IMR-90 (cell line): Measurements from ENCODE around the gene TMEM184B. TPM values are rescaled to one million over a fixed set of nuclear protein-coding genes. Genes with fewer than 3 reads are reported as not detected.

Source experiments
- ATAC-seq: fragments of 200-7000 bp; cut with Tn5 transposase; 2 replicates; pipeline ENCODE4 v1.9.1; 2020; ENCODE audit warnings: low read depth, mild to moderate bottlenecking, moderate library complexity
- BruUV-seq: library from RNA; stranded (reverse); fragments of 400-500 nt; replicated peaks from 2 replicates; lab custom pipeline; 2021; lab: Mats Ljungman, UMichigan
- CTCF ChIA-PET: fragments of 300-600 bp; formaldehyde crosslinking; extraction: SDS; loops from one replicate; lab custom pipeline; 2021; ENCODE audit warnings: antibody characterized with exemption; lab: Yijun Ruan, JAX
- POLR2A ChIA-PET: fragments of 300-600 bp; sonication (Branson Sonifier 250); formaldehyde crosslinking; loops from one replicate; lab custom pipeline; 2022; ENCODE audit warnings: antibody characterized with exemption; ENCODE audit not compliant: unreplicated experiment; lab: Charles Lee
- DNase-seq: peaks from one replicate; pipeline ENCODE4 v3.0.0; 2013
- H2AFZ ChIP-seq: replicated peaks from 2 replicates; pipeline ENCODE3; 2013; ENCODE audit warnings: low read length, mild to moderate bottlenecking; ENCODE audit not compliant: poor library complexity
- H2AK5ac ChIP-seq: 2 replicates; pipeline ENCODE4 v1.6.1; 2013; ENCODE audit warnings: low read depth, low read length, inconsistent platforms
- H2AK9ac ChIP-seq: replicated peaks from 2 replicates; pipeline ENCODE3; 2013; ENCODE audit warnings: mild to moderate bottlenecking, low read depth, low read length, moderate library complexity; ENCODE audit not compliant: poor library complexity
- H2BK120ac ChIP-seq: 2 replicates; pipeline ENCODE4 v1.6.1; 2013; ENCODE audit warnings: low read depth, low read length, inconsistent platforms
- H2BK15ac ChIP-seq: 3 replicates; pipeline ENCODE4 v1.6.1; 2013; ENCODE audit warnings: low read depth, low read length, inconsistent platforms
- H2BK20ac ChIP-seq: 2 replicates; pipeline ENCODE4 v1.6.1; 2013; ENCODE audit warnings: low read depth, mild to moderate bottlenecking, inconsistent platforms, low read length, moderate library complexity
- H2BK5ac ChIP-seq: 2 replicates; pipeline ENCODE4 v1.6.1; 2013; ENCODE audit warnings: mild to moderate bottlenecking, low read depth, low read length, inconsistent platforms; ENCODE audit not compliant: poor library complexity, severe bottlenecking
- H3K14ac ChIP-seq: replicated peaks from 2 replicates; pipeline ENCODE4 v1.6.1; 2013; ENCODE audit warnings: low read depth, low read length, inconsistent platforms
- H3K18ac ChIP-seq: 2 replicates; pipeline ENCODE4 v1.6.1; 2013; ENCODE audit warnings: low read depth, low read length, control low read depth
- H3K23ac ChIP-seq: 2 replicates; pipeline ENCODE4 v1.6.1; 2013; ENCODE audit warnings: low read depth, low read length, inconsistent platforms
- H3K27ac ChIP-seq: 2 replicates; pipeline ENCODE4 v1.5.1; 2013; ENCODE audit warnings: mild to moderate bottlenecking, control low read depth, low read length; ENCODE audit not compliant: insufficient read depth
- H3K27me3 ChIP-seq: 2 replicates; pipeline ENCODE4 v1.6.1; 2013; ENCODE audit warnings: low read length; ENCODE audit not compliant: control insufficient read depth, insufficient read depth
- H3K36me3 ChIP-seq: 2 replicates; pipeline ENCODE4 v1.6.1; 2013; ENCODE audit warnings: low read length, mixed read lengths; ENCODE audit not compliant: control insufficient read depth, insufficient read depth
- H3K4ac ChIP-seq: 2 replicates; pipeline ENCODE4 v1.6.1; 2013; ENCODE audit warnings: low read depth, low read length, inconsistent platforms
- H3K4me1 ChIP-seq: 2 replicates; pipeline ENCODE4 v1.6.1; 2013; ENCODE audit warnings: low read length, mixed read lengths; ENCODE audit not compliant: control insufficient read depth, insufficient read depth
- H3K4me2 ChIP-seq: 2 replicates; pipeline ENCODE4 v1.6.1; 2013; ENCODE audit warnings: low read depth, mild to moderate bottlenecking, control low read depth, low read length, moderate library complexity
- H3K4me3 ChIP-seq: 2 replicates; pipeline ENCODE4 v1.5.1; 2013; ENCODE audit warnings: low read depth, mild to moderate bottlenecking, control low read depth, low read length, moderate library complexity; ENCODE audit not compliant: insufficient read depth
- H3K56ac ChIP-seq: 2 replicates; pipeline ENCODE4 v1.6.1; 2013; ENCODE audit warnings: low read length, inconsistent platforms; ENCODE audit not compliant: insufficient read depth; ENCODE audit errors: extremely low read depth
- H3K79me1 ChIP-seq, 2 experiments: 2 replicates each; pipeline ENCODE4 v1.6.1; 2013; ENCODE audit warnings: low read length in 2 of 2, inconsistent platforms in 1 of 2, low read depth in 1 of 2
- H3K9ac ChIP-seq: 2 replicates; pipeline ENCODE4 v1.6.1; 2013; ENCODE audit warnings: low read depth, low read length, control low read depth
- H3K9me1 ChIP-seq: 2 replicates; pipeline ENCODE4 v1.6.1; 2013; ENCODE audit warnings: low read length, inconsistent platforms; ENCODE audit not compliant: insufficient read depth
- H3K9me3 ChIP-seq: 2 replicates; pipeline ENCODE4 v1.6.1; 2013; ENCODE audit warnings: low read length; ENCODE audit not compliant: control insufficient read depth, insufficient read depth
- H4K20me1 ChIP-seq: 2 replicates; pipeline ENCODE4 v1.6.1; 2013; ENCODE audit warnings: low read length, inconsistent platforms; ENCODE audit not compliant: insufficient read depth
- H4K5ac ChIP-seq: 2 replicates; pipeline ENCODE4 v1.6.1; 2013; ENCODE audit warnings: mild to moderate bottlenecking, low read depth, low read length, control low read depth
- H4K8ac ChIP-seq, 2 experiments: 2 replicates each; pipeline ENCODE4 v1.6.1; 2013; ENCODE audit warnings: low read depth in 2 of 2, low read length in 2 of 2, control low read depth in 1 of 2, inconsistent platforms in 1 of 2
- H4K91ac ChIP-seq: 2 replicates; pipeline ENCODE4 v1.6.1; 2013; ENCODE audit warnings: low read depth, low read length, inconsistent platforms; ENCODE audit not compliant: insufficient read depth
- BHLHE40 ChIP-seq: fragments of 150-350 bp; IDR thresholded peaks from 2 replicates; pipeline ENCODE4 v1.6.1; 2016; ENCODE audit warnings: mild to moderate bottlenecking, low read depth, low read length
- CEBPB ChIP-seq: IDR thresholded peaks from 2 replicates; pipeline ENCODE4 v1.6.1; 2012; ENCODE audit warnings: low read depth, low read length, improper control_type of control experiment
- CTCF ChIP-seq: conservative IDR thresholded peaks from 2 replicates; pipeline ENCODE4 v1.5.1; 2012; ENCODE audit warnings: mild to moderate bottlenecking, low read depth, low read length, improper control_type of control experiment
- ELK1 ChIP-seq: fragments of 150-350 bp; IDR thresholded peaks from 2 replicates; pipeline ENCODE4 v1.6.1; 2016; ENCODE audit warnings: low read depth, mild to moderate bottlenecking, low read length, moderate library complexity, borderline replicate concordance
- FOS ChIP-seq: fragments of 150-350 bp; IDR thresholded peaks from 2 replicates; pipeline ENCODE4 v1.6.1; 2016; ENCODE audit warnings: low read depth, low read length
- MAFK ChIP-seq: IDR thresholded peaks from 2 replicates; pipeline ENCODE4 v1.6.1; 2012; ENCODE audit warnings: low read depth, low read length, improper control_type of control experiment
- MAZ ChIP-seq: IDR thresholded peaks from 2 replicates; pipeline ENCODE4 v1.6.1; 2012; ENCODE audit warnings: low read depth, mild to moderate bottlenecking, low read length, improper control_type of control experiment, moderate library complexity, borderline replicate concordance
- MXI1 ChIP-seq: IDR thresholded peaks from 2 replicates; pipeline ENCODE4 v1.6.1; 2012; ENCODE audit warnings: low read depth, mild to moderate bottlenecking, low read length, moderate library complexity, borderline replicate concordance
- NFE2L2 ChIP-seq: fragments of 150-350 bp; IDR thresholded peaks from 2 replicates; pipeline ENCODE4 v1.6.1; 2016; ENCODE audit warnings: low read depth, mild to moderate bottlenecking, low read length
- POLR2A ChIP-seq: IDR thresholded peaks from 2 replicates; pipeline ENCODE4 v1.6.1; 2012; ENCODE audit warnings: mild to moderate bottlenecking, low read depth, low read length
- RAD21 ChIP-seq: IDR thresholded peaks from 2 replicates; pipeline ENCODE4 v1.6.1; 2012; ENCODE audit warnings: low read length, improper control_type of control experiment
- RCOR1 ChIP-seq: IDR thresholded peaks from 2 replicates; pipeline ENCODE4 v1.6.1; 2012; ENCODE audit warnings: mild to moderate bottlenecking, low read length, improper control_type of control experiment; ENCODE audit not compliant: insufficient replicate concordance
- RFX5 ChIP-seq: IDR thresholded peaks from 2 replicates; pipeline ENCODE4 v1.8.0; 2012; ENCODE audit warnings: low read depth, mild to moderate bottlenecking, low read length, moderate library complexity
- SMC3 ChIP-seq: fragments of 150-350 bp; IDR thresholded peaks from 2 replicates; pipeline ENCODE4 v1.6.1; 2016; ENCODE audit warnings: low read depth, mild to moderate bottlenecking, antibody characterized with exemption, low read length, moderate library complexity
- USF2 ChIP-seq: fragments of 150-350 bp; IDR thresholded peaks from 2 replicates; pipeline ENCODE4 v1.6.1; 2017; ENCODE audit warnings: mild to moderate bottlenecking, antibody characterized with exemption, low read length, low read depth
- WGBS, 2 experiments: methylation state at CpG; one replicate each; pipeline versions ENCODE4 v1.1.5 to v1.1.7; 2013; ENCODE audit warnings: missing lambda C conversion rate in 2 of 2; ENCODE audit not compliant: insufficient read length in 1 of 2; ENCODE audit errors: extremely low coverage in 2 of 2; 5-methylcytosine and 5-hydroxymethylcytosine counted together
- dilution Hi-C: fragments of 300-500 bp; cut with HindIII; formaldehyde crosslinking; loops from one replicate; pipeline ENCODE4 v1.14.3; 2018; ENCODE audit warnings: low sequenced_read_pairs; ENCODE audit not compliant: unreplicated experiment
- in situ Hi-C: fragments of 300-500 bp; cut with MboI; formaldehyde crosslinking; loops from 3 replicates; pipeline ENCODE4 v1.14.3; 2019; ENCODE audit warnings: low sequenced_read_pairs, inconsistent platforms, mixed read lengths
- intact Hi-C: fragments of 100-400 bp; cut with micrococcal nuclease; formaldehyde crosslinking; loops from 2 replicates; pipeline ENCODE4 v1.10.0; 2022
- polyA plus RNA-seq, 3 experiments: library from polyadenylated mRNA; depleted of rRNA; stranded (reverse); fragments of >200 nt; gene quantifications; 2 replicates each; pipeline ENCODE4 v1.2.3, GENCODE V29; 2012; ENCODE audit warnings: low replicate concordance in 1 of 3
- total RNA-seq: library from RNA; depleted of rRNA; stranded (reverse); fragments of >200 nt; gene quantifications from 2 replicates; pipeline ENCODE4 v1.2.3, GENCODE V29; 2012

Gene TMEM184B
- total and polyA plus RNA-seq, 2 of the 4 experiments (the other 2 are of a cell fraction): 9.1 to 81.1 TPM

- no TSS peak for BruUV-seq
- 94% methylated on average over 21 of the region's 25 CpGs; no CpG with 5 or more reads in 1 of the 2 experiments for WGBS, 2 experiments
- Histone ChIP-seq H3K27me3 (no peaks in the 10 kb centered on the region), H3K4me3 (no peak overlapping the region), H2BK20ac (no peak overlapping the region), H2BK15ac (no peak overlapping the region), H3K23ac (no peak overlapping the region), H4K20me1 (no peaks in the 10 kb centered on the region), H3K9me3 (no peaks in the 10 kb centered on the region), H4K91ac (no peak overlapping the region), H4K5ac (no peak overlapping the region), H2BK120ac (no peak overlapping the region), H3K27ac (no peak overlapping the region), H2BK5ac (no peak overlapping the region), H3K9ac (no peak overlapping the region), H2AK9ac (no peak overlapping the region), H3K18ac (no peak overlapping the region), H3K4me1 (peaks cover 17% of the 10 kb centered on the region), H3K79me1 (peaks cover 9 to 35% of the 10 kb centered on the region in 2 experiments), H3K14ac (no peak overlapping the region), H3K4ac (no peak overlapping the region), H2AFZ (no peak overlapping the region), H3K36me3 (peaks cover 54% of the 10 kb centered on the region), H2AK5ac (0 out of 2 replicates have a peak overlapping the region, but pooled peaks have one; percentile 2), H3K56ac (no peak overlapping the region), H3K4me2 (no peak overlapping the region), H3K9me1 (peaks cover 13% of the 10 kb centered on the region), H4K8ac (no peak overlapping the region)
- dilution Hi-C loops: no loop called here
- intact Hi-C loops: no loop called here
- ATAC-seq (no peak), DNase-seq (no peak)
- CTCF ChIA-PET: no interaction called here
- POLR2A ChIA-PET: no interaction called here
- in situ Hi-C loops: no loop called here
- no peak for TF ChIP-seq BHLHE40
- TF ChIP-seq MAFK: no peak
- TF ChIP-seq RFX5: no peak
- no peak for TF ChIP-seq MXI1
- no peak for TF ChIP-seq USF2
- no peak for TF ChIP-seq NFE2L2
- TF ChIP-seq RAD21: no peak
- TF ChIP-seq ELK1: no peak
- TF ChIP-seq RCOR1: no peak
- no peak for TF ChIP-seq SMC3
- TF ChIP-seq MAZ: no peak
- no peak for TF ChIP-seq POLR2A
- no peak for TF ChIP-seq CEBPB
- no peak for TF ChIP-seq FOS
- no peak for TF ChIP-seq CTCF
Measured at GRCh38 chr22:38221908-38222796, 50.7 kb downstream of the TMEM184B start.
